Neural progenitor cell (in vitro differentiated cells): ENCODE results near the gene ATRN. TPM values are rescaled to one million over a fixed set of nuclear protein-coding genes. Genes with fewer than 3 reads are reported as not detected.

Experiments
- DNase-seq: peaks from one replicate; pipeline ENCODE4 v3.0.0-alpha.2; 2016; ENCODE audit warnings: low spot score
- H2AFZ ChIP-seq: fragments of 200-600 bp; sonication (generic); replicated peaks from 2 replicates; pipeline ENCODE4 v1.6.1; 2016; ENCODE audit warnings: antibody characterized with exemption
- H3F3A ChIP-seq: fragments of 200-600 bp; sonication (generic); 2 replicates; pipeline ENCODE4 v1.6.1; 2016; ENCODE audit warnings: antibody characterized with exemption, low read depth
- H3K27ac ChIP-seq: fragments of 200-600 bp; sonication (generic); 2 replicates; pipeline ENCODE4 v1.5.1; 2016; ENCODE audit warnings: mild to moderate bottlenecking
- H3K27me3 ChIP-seq: fragments of 200-600 bp; sonication (generic); 2 replicates; pipeline ENCODE4 v1.6.1; 2016; ENCODE audit warnings: mild to moderate bottlenecking, moderate library complexity
- H3K36me3 ChIP-seq: fragments of 200-600 bp; sonication (generic); 2 replicates; pipeline ENCODE4 v1.5.1; 2016
- H3K4me1 ChIP-seq: fragments of 200-600 bp; sonication (generic); 2 replicates; pipeline ENCODE4 v1.6.1; 2016; ENCODE audit warnings: mixed run types
- H3K4me2 ChIP-seq: fragments of 200-600 bp; sonication (generic); 2 replicates; pipeline ENCODE4 v1.6.1; 2016
- H3K4me3 ChIP-seq: fragments of 200-600 bp; sonication (generic); 2 replicates; pipeline ENCODE4 v1.5.1; 2016
- H3K79me2 ChIP-seq: fragments of 200-600 bp; sonication (generic); 2 replicates; pipeline ENCODE4 v1.6.1; 2016; ENCODE audit warnings: low read depth
- H3K9ac ChIP-seq: fragments of 200-600 bp; sonication (generic); 2 replicates; pipeline ENCODE4 v1.6.1; 2016
- H3K9me3 ChIP-seq: fragments of 200-600 bp; sonication (generic); 2 replicates; pipeline ENCODE4 v1.5.1; 2016; ENCODE audit warnings: low read depth
- H4K20me1 ChIP-seq: fragments of 200-600 bp; sonication (generic); 2 replicates; pipeline ENCODE4 v1.6.1; 2016; ENCODE audit warnings: low read depth
- H3K27ac Mint-ChIP-seq: 3 replicates; pipeline ENCODE4 v1.8.0; 2021; ENCODE audit warnings: mixed read lengths
- H3K27me3 Mint-ChIP-seq: 2 replicates; pipeline ENCODE4 v1.8.0; 2022; ENCODE audit warnings: low read depth, mild to moderate bottlenecking, inconsistent platforms, moderate library complexity, mixed read lengths; ENCODE audit not compliant: insufficient read depth
- H3K36me3 Mint-ChIP-seq: 3 replicates; pipeline ENCODE4 v1.8.0; 2021; ENCODE audit warnings: mixed read lengths
- H3K4me1 Mint-ChIP-seq: 3 replicates; pipeline ENCODE4 v1.8.0; 2021; ENCODE audit warnings: mixed read lengths
- H3K4me3 Mint-ChIP-seq: 3 replicates; pipeline ENCODE4 v1.8.0; 2021; ENCODE audit warnings: mild to moderate bottlenecking, moderate library complexity, mixed read lengths
- H3K9me3 Mint-ChIP-seq: 3 replicates; pipeline ENCODE4 v1.8.0; 2020; ENCODE audit warnings: mixed read lengths
- CTCF ChIP-seq: fragments of 200-600 bp; sonication (generic); IDR thresholded peaks from 2 replicates; pipeline ENCODE4 v1.5.1; 2017; ENCODE audit warnings: antibody characterized with exemption, mild to moderate bottlenecking
- EZH2 ChIP-seq: fragments of 200-600 bp; sonication (generic); IDR thresholded peaks from 2 replicates; pipeline ENCODE4 v1.6.1; 2017; ENCODE audit warnings: antibody characterized with exemption, mild to moderate bottlenecking, moderate library complexity
- EZH2phosphoT487 ChIP-seq: fragments of 200-600 bp; sonication (generic); IDR thresholded peaks from 2 replicates; pipeline ENCODE4 v1.6.1; 2017; ENCODE audit warnings: antibody characterized with exemption
- total RNA-seq: library from RNA; depleted of rRNA; stranded (reverse); fragments of >200 nt; gene quantifications from 2 replicates; pipeline ENCODE4 v1.2.3, GENCODE V29; 2015; ENCODE audit warnings: low replicate concordance

The ATRN gene
- total RNA-seq, 1 donor from 2014 or later: 36.8 TPM

DNA sequence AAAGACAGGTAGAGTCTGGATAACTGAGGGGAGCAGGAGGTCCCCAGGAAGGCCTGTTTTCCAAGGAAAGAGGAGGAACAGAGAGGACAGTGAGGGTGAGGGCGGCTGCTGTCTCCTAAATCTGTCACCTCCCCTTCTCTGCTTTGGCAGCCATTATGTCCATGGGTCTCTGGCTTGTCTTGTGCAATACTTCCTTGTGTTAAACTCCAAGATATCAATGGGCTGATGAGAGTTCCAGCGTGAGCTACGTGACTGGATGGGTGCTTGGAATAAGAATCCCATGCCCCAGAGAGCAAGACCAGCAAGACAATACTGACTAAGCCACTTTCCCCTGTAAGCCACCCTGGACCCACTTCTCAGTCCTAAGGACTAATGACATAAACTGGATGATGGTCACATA, 37.1 kb upstream of the ATRN start:
- no peak for DNase-seq
- H3K4me1 Mint-ChIP-seq: no peaks in the 10 kb centered on the region
- no peak overlapping the region for H3K27ac Mint-ChIP-seq
- no peak overlapping the region for H3K4me3 Mint-ChIP-seq
- H3K9me3 Mint-ChIP-seq: no peaks in the 10 kb centered on the region
- Histone ChIP-seq H4K20me1 (no peaks in the 10 kb centered on the region), H3K9me3 (no peaks in the 10 kb centered on the region), H2AFZ (no peak overlapping the region), H3K4me3 (no peak overlapping the region), H3K27me3 (no peaks in the 10 kb centered on the region), H3K4me1 (no peaks in the 10 kb centered on the region), H3F3A (no peaks in the 10 kb centered on the region), H3K79me2 (no peaks in the 10 kb centered on the region), H3K9ac (no peak overlapping the region), H3K27ac (no peak overlapping the region), H3K4me2 (no peak overlapping the region), H3K36me3 (no peaks in the 10 kb centered on the region)
- H3K36me3 Mint-ChIP-seq: no peaks in the 10 kb centered on the region
- TF ChIP-seq EZH2phosphoT487 (no peak), EZH2 (no peak), CTCF (no peak)
- peaks cover 2% of the 10 kb centered on the region for H3K27me3 Mint-ChIP-seq

GRCh38 chr20:3434232-3434631, 36.6 kb upstream of the ATRN start:
- no peaks in the 10 kb centered on the region for H3K36me3 ChIP-seq
- no peaks in the 10 kb centered on the region for H3K79me2 ChIP-seq
- H3K27me3 ChIP-seq: no peaks in the 10 kb centered on the region
- no peak overlapping the region for H2AFZ ChIP-seq
- H3K27ac ChIP-seq: no peak overlapping the region
- no peaks in the 10 kb centered on the region for H3F3A ChIP-seq
- H4K20me1 ChIP-seq: no peaks in the 10 kb centered on the region
- DNase-seq: no peak
- no peak overlapping the region for H3K4me3 ChIP-seq
- H3K27ac Mint-ChIP-seq: no peak overlapping the region
- no peaks in the 10 kb centered on the region for H3K4me1 Mint-ChIP-seq
- no peaks in the 10 kb centered on the region for H3K9me3 ChIP-seq
- H3K4me3 Mint-ChIP-seq: no peak overlapping the region
- no peaks in the 10 kb centered on the region for H3K9me3 Mint-ChIP-seq
- TF ChIP-seq CTCF (no peak), EZH2phosphoT487 (no peak), EZH2 (no peak)
- peaks cover 2% of the 10 kb centered on the region for H3K27me3 Mint-ChIP-seq
- H3K36me3 Mint-ChIP-seq: no peaks in the 10 kb centered on the region
- H3K4me2 ChIP-seq: no peak overlapping the region
- no peak overlapping the region for H3K9ac ChIP-seq
- H3K4me1 ChIP-seq: no peaks in the 10 kb centered on the region

GRCh38 chr20:3436864-3437574, 33.8 kb upstream of the ATRN start:
- Histone ChIP-seq H3K79me2 (no peaks in the 10 kb centered on the region), H3F3A (no peaks in the 10 kb centered on the region), H3K4me2 (no peak overlapping the region), H4K20me1 (no peaks in the 10 kb centered on the region), H3K27ac (no peak overlapping the region), H3K9ac (no peak overlapping the region), H3K4me3 (no peak overlapping the region), H3K9me3 (no peaks in the 10 kb centered on the region), H2AFZ (no peak overlapping the region), H3K4me1 (no peaks in the 10 kb centered on the region), H3K36me3 (no peaks in the 10 kb centered on the region), H3K27me3 (no peaks in the 10 kb centered on the region)
- peaks cover 3% of the 10 kb centered on the region for H3K4me1 Mint-ChIP-seq
- no peak overlapping the region for H3K4me3 Mint-ChIP-seq
- no peak for DNase-seq
- H3K27me3 Mint-ChIP-seq: peaks cover 2% of the 10 kb centered on the region
- no peak overlapping the region for H3K27ac Mint-ChIP-seq
- H3K36me3 Mint-ChIP-seq: no peaks in the 10 kb centered on the region
- peaks cover 3% of the 10 kb centered on the region for H3K9me3 Mint-ChIP-seq
- TF ChIP-seq CTCF: no peak
- TF ChIP-seq EZH2phosphoT487: no peak
- TF ChIP-seq EZH2: no peak
